T-cell (primary cell): ENCODE measurements around the gene ST7. TPM values are rescaled to one million over a fixed set of nuclear protein-coding genes. Genes with fewer than 3 reads are reported as not detected.

ENCODE experiments used
- ATAC-seq, 4 experiments: fragments of 200-7000 bp in 3 of 4; fragments of 150-1000 bp in 1 of 4; cut with Tn5 transposase; replicated peaks in 1 of 4; 1 replicate in 3 of 4; 2 replicates in 1 of 4; pipeline ENCODE4 v1.10.0; 2021; ENCODE audit warnings: moderate library complexity in 3 of 4, mild to moderate bottlenecking in 2 of 4, moderate number of reproducible peaks in 1 of 4
- CTCF ChIA-PET, 2 donors: fragments of 300-600 bp; sonication (Branson Sonifier 250); formaldehyde crosslinking; loops; one replicate each; lab custom pipeline; 2022; ENCODE audit warnings: antibody characterized with exemption in 2 of 2; lab: Charles Lee
- POLR2A ChIA-PET, 2 donors: fragments of 300-600 bp; sonication (Branson Sonifier 250); formaldehyde crosslinking; loops; one replicate each; lab custom pipeline; 2022; ENCODE audit warnings: antibody characterized with exemption in 2 of 2; lab: Charles Lee
- DNase-seq, 35 experiments: peaks; one replicate each; pipeline versions ENCODE4 v3.0.0 to v3.0.0-alpha.2; 2013 to 2023
- H3K27ac ChIP-seq: one replicate; pipeline ENCODE4 v1.5.1; 2013; ENCODE audit warnings: low read length
- H3K27me3 ChIP-seq, 2 experiments: replicated peaks in 1 of 2; 1 replicate in 1 of 2; 2 replicates in 1 of 2; pipeline versions ENCODE4 v1.6.1 to v1.7.0; 2013; ENCODE audit warnings: low read length in 1 of 2, mixed read lengths in 1 of 2; ENCODE audit not compliant: control insufficient read depth in 2 of 2, insufficient read depth in 2 of 2; ENCODE audit errors: extremely low read depth in 1 of 2
- H3K36me3 ChIP-seq, 2 donors: 1 replicate in 1 of 2; 2 replicates in 1 of 2; pipeline versions ENCODE4 v1.6.1 to v1.7.0; 2013; ENCODE audit warnings: low read length in 1 of 2; ENCODE audit not compliant: control insufficient read depth in 2 of 2, insufficient read depth in 1 of 2; ENCODE audit errors: extremely low read depth in 1 of 2
- H3K4me1 ChIP-seq, 2 experiments: 1 replicate in 1 of 2; 2 replicates in 1 of 2; pipeline versions ENCODE4 v1.6.1 to v1.7.0; 2013; ENCODE audit warnings: low read length in 2 of 2, mixed read lengths in 1 of 2; ENCODE audit not compliant: insufficient read depth in 2 of 2, control insufficient read depth in 1 of 2; ENCODE audit errors: extremely low read depth in 1 of 2
- H3K4me3 ChIP-seq, 2 donors: 1 replicate in 1 of 2; 2 replicates in 1 of 2; pipeline versions ENCODE4 v1.5.1 to v1.7.0; 2013; ENCODE audit warnings: mild to moderate bottlenecking in 2 of 2, low read length in 1 of 2, moderate library complexity in 1 of 2; ENCODE audit not compliant: control insufficient read depth in 1 of 2; ENCODE audit errors: extremely low read depth in 1 of 2
- H3K9me3 ChIP-seq: 2 replicates; pipeline ENCODE4 v1.7.0; 2013
- H3K27ac Mint-ChIP-seq, 2 donors: one replicate each; pipeline ENCODE4 v1.8.0; 2020 to 2021; ENCODE audit warnings: mild to moderate bottlenecking in 2 of 2, mixed read lengths in 2 of 2
- H3K27me3 Mint-ChIP-seq, 2 donors: one replicate each; pipeline ENCODE4 v1.8.0; 2021 to 2022; ENCODE audit warnings: mixed read lengths in 2 of 2
- H3K36me3 Mint-ChIP-seq: one replicate; pipeline ENCODE4 v1.8.0; 2021; ENCODE audit warnings: mixed read lengths
- H3K4me1 Mint-ChIP-seq, 3 donors: one replicate each; pipeline ENCODE4 v1.8.0; 2020 to 2022; ENCODE audit warnings: mixed read lengths in 3 of 3, mild to moderate bottlenecking in 1 of 3
- H3K4me3 Mint-ChIP-seq, 3 donors: one replicate each; pipeline ENCODE4 v1.8.0; 2020 to 2022; ENCODE audit warnings: mild to moderate bottlenecking in 3 of 3, mixed read lengths in 3 of 3, moderate library complexity in 3 of 3
- H3K9me3 Mint-ChIP-seq, 3 donors: one replicate each; pipeline ENCODE4 v1.8.0; 2020 to 2022; ENCODE audit warnings: mixed read lengths in 3 of 3
- WGBS: methylation state at CpG from one replicate; pipeline ENCODE4 v1.1.5; 2013; ENCODE audit warnings: missing lambda C conversion rate; ENCODE audit not compliant: insufficient coverage; 5-methylcytosine and 5-hydroxymethylcytosine counted together
- total RNA-seq, 35 experiments: library from RNA in 6 of 35; stranded (reverse) in 6 of 35; fragments of 120-200 nt in 1 of 35; gene quantifications; one replicate each; pipeline versions ENCODE4 v1.2.1 to v1.2.4 and lab custom pipeline; 2013 to 2026

ST7 gene
- total RNA-seq, 5 donors from 2014 or later (not counting 1 experiment from before 2014, with no cell fraction given), result 3.3 to 6.1 (median 4.4) TPM

DNA sequence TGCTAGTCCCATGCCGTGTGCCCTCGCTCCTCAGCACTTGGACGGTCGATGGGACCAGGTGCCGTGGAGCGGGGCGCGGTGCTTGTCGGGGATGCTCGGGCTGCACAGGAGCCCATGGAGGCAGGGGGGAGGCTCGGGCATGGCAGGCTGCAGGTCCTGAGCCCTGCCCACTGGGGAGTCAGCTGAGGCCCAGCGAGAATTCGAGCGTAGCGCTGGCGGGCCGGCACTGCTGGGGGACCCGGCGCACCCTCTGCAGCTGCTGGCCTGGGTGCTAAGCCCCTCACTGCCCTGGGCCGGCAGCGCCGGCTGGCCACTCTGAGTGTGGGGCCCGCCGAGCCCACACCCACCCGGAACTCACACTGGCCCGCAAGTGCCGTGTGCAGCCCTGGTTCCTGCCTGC lies 44.7 kb downstream of the ST7 start:
- Mint-ChIP-seq H3K36me3 (no peaks in the 10 kb centered on the region), H3K27ac (no peak overlapping the region), H3K4me3 (no peak overlapping the region), H3K4me1 (no peaks in the 10 kb centered on the region), H3K27me3 (no peaks in the 10 kb centered on the region), H3K9me3 (no peaks in the 10 kb centered on the region)
- H3K36me3 ChIP-seq, result no peaks in the 10 kb centered on the region
- DNase-seq, result no peak
- ATAC-seq, result no peak
- no peaks in the 10 kb centered on the region for H3K4me1 ChIP-seq
- CTCF ChIA-PET, result interaction anchor here (0.6 to 2.8 kb wide), 5 partner anchors 10 to 129 kb away, joined by 3 to 9 read pairs (median 7); no protein-coding TSS in a partner anchor
- H3K4me3 ChIP-seq, result no peak overlapping the region
- POLR2A ChIA-PET, result no interaction called here
- H3K27ac ChIP-seq, result no peak overlapping the region
- H3K9me3 ChIP-seq, result no peaks in the 10 kb centered on the region
- 99% methylated on average over 27 of the region's 27 CpGs for WGBS
- H3K27me3 ChIP-seq, result no peaks in the 10 kb centered on the region

DNA sequence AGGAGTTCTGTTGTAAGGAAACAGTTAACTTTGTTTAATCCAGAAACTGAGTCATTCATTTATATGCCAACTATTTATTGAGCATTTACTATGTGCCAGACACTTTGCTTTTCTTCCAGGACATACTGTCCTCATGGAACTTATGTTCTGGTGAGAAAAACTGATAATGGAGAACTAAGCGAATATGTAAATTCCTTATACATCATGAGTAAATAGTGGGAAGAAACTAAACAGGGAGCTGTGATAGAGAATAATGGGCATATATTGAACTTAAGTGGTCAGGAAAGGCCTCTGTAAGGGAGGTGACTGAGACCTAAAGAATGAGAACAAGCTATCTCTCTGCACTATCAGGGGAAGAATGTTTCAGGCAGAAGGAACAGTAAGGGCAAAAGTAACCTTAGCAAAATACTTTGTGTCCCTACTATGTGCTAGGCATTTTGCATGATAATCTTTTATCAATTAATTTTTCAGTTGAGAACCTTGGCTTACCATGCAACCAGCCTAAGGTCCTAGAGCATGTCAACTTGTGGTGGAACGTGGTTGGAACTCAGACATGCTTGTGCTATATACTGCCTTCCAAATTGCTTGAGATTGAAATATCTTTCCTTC lies 45.4 kb downstream of the ST7 start:
- Histone ChIP-seq H3K27ac (no peak overlapping the region), H3K36me3 (no peaks in the 10 kb centered on the region), H3K4me1 (no peaks in the 10 kb centered on the region), H3K9me3 (no peaks in the 10 kb centered on the region), H3K4me3 (no peak overlapping the region), H3K27me3 (no peaks in the 10 kb centered on the region)
- ATAC-seq (no peak), DNase-seq (no peak)
- no CpG with 5 or more reads among the region's 2 CpGs for WGBS
- H3K27ac Mint-ChIP-seq, result no peak overlapping the region
- ChIA-PET CTCF (interaction anchor here in 1 of 2 donors (0.6 to 0.9 kb wide), 2 partner anchors 9 to 14 kb away, joined by 3 read pairs; no protein-coding TSS in a partner anchor), POLR2A (no interaction called here)
- H3K36me3 Mint-ChIP-seq, result no peaks in the 10 kb centered on the region
- no peaks in the 10 kb centered on the region for H3K4me1 Mint-ChIP-seq
- H3K4me3 Mint-ChIP-seq, result no peak overlapping the region
- no peaks in the 10 kb centered on the region for H3K27me3 Mint-ChIP-seq
- H3K9me3 Mint-ChIP-seq, result no peaks in the 10 kb centered on the region

DNA sequence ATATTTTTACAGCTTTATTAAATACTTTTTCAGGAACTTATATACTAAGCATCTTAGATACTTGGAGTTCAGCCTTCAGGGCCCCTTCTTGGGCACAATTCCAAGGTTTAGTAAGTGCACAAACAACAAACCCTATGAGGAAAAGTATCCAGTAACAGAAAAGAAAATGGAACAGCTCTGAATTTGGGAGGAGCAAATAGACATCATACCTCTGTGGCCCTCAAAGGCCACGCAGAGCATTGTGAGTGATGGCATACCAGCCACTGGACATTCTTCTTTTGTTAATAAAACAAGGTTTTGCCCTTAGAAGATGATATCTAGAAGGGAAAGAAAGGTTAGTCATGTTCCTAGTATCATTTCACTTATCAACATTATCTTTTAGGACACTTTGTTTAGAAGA lies 46.0 kb downstream of the ST7 start:
- Mint-ChIP-seq H3K27me3 (no peaks in the 10 kb centered on the region), H3K27ac (no peak overlapping the region), H3K9me3 (no peaks in the 10 kb centered on the region), H3K36me3 (no peaks in the 10 kb centered on the region), H3K4me1 (no peaks in the 10 kb centered on the region), H3K4me3 (no peak overlapping the region)
- H3K4me1 ChIP-seq, result no peaks in the 10 kb centered on the region
- no peak overlapping the region for H3K27ac ChIP-seq
- WGBS, result no CpG with 5 or more reads among the region's 1 CpG
- ChIA-PET CTCF (interaction anchor here in 1 of 2 donors (0.6 kb wide), 1 partner anchor 10 kb away, joined by 3 read pairs; no protein-coding TSS in a partner anchor), POLR2A (no interaction called here)
- DNase-seq (no peak), ATAC-seq (no peak)
- H3K9me3 ChIP-seq, result no peaks in the 10 kb centered on the region
- H3K4me3 ChIP-seq, result no peak overlapping the region
- H3K27me3 ChIP-seq, result no peaks in the 10 kb centered on the region
- H3K36me3 ChIP-seq, result no peaks in the 10 kb centered on the region

DNA sequence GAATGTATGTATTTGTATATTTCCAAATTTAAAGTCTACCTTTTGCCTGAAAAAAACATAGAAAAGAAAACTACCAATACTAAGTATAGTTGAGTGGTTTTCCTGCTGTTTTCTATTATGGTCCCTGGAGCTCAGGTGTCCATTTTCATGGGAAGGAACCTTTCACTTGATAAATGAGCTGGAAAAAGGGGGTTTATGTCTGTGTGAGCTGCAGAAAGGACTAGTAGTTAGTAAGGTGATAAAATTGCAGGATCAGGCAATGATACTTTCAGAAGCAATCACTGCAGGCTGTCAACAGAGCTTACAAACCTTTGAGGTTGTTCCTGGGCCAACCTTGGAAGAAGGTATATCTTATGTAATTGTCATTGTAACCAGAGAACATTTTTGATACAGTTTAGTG lies 48.0 kb downstream of the ST7 start:
- CTCF ChIA-PET, result no interaction called here
- Mint-ChIP-seq H3K27ac (no peak overlapping the region), H3K4me3 (no peak overlapping the region), H3K27me3 (no peaks in the 10 kb centered on the region), H3K4me1 (peaks cover 2 to 6% (median 5%) of the 10 kb centered on the region in 3 donors), H3K9me3 (no peaks in the 10 kb centered on the region), H3K36me3 (no peaks in the 10 kb centered on the region)
- no peaks in the 10 kb centered on the region for H3K36me3 ChIP-seq
- ATAC-seq, result no peak
- H3K4me3 ChIP-seq, result no peak overlapping the region
- peaks cover 0 to 5% of the 10 kb centered on the region in 2 experiments for H3K4me1 ChIP-seq
- no peaks in the 10 kb centered on the region for H3K27me3 ChIP-seq
- H3K27ac ChIP-seq, result no peak overlapping the region
- POLR2A ChIA-PET, result interaction anchor here in 1 of 2 donors (0.5 kb wide), 1 partner anchor 78 kb away, joined by 4 read pairs; no protein-coding TSS in a partner anchor
- DNase-seq, result no peak
- no peaks in the 10 kb centered on the region for H3K9me3 ChIP-seq

DNA sequence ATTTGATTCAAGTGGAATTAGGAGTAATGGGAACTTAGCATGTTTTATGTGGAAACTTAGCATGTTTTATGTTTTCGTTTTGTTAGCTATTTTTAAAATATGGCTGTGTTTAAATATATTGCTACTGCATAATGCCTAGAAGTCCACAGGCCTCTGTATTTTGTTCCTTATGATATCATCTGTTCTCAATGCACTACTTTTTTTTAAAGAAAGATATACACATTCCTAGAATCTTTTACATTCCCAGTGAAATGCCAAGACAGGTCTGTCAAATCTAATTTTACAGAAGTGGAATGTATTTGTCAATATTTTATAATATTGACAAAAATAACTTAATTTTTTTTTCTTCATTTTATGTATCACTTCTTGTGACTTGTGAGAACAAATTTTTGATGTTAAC lies 51.6 kb downstream of the ST7 start:
- Histone ChIP-seq H3K9me3 (no peaks in the 10 kb centered on the region), H3K27me3 (no peaks in the 10 kb centered on the region), H3K36me3 (no peaks in the 10 kb centered on the region), H3K4me3 (no peak overlapping the region), H3K27ac (no peak overlapping the region), H3K4me1 (peaks cover 20 to 41% of the 10 kb centered on the region in 2 experiments)
- peaks cover 35 to 40% (median 39%) of the 10 kb centered on the region in 3 donors for H3K4me1 Mint-ChIP-seq
- no peaks in the 10 kb centered on the region for H3K36me3 Mint-ChIP-seq
- H3K27ac Mint-ChIP-seq, result no peak overlapping the region
- no peak overlapping the region for H3K4me3 Mint-ChIP-seq
- H3K27me3 Mint-ChIP-seq, result no peaks in the 10 kb centered on the region
- DNase-seq (no peak), ATAC-seq (no peak)
- POLR2A ChIA-PET, result no interaction called here
- H3K9me3 Mint-ChIP-seq, result no peaks in the 10 kb centered on the region
- no CpG with 5 or more reads among the region's 1 CpG for WGBS
- CTCF ChIA-PET, result no interaction called here

DNA sequence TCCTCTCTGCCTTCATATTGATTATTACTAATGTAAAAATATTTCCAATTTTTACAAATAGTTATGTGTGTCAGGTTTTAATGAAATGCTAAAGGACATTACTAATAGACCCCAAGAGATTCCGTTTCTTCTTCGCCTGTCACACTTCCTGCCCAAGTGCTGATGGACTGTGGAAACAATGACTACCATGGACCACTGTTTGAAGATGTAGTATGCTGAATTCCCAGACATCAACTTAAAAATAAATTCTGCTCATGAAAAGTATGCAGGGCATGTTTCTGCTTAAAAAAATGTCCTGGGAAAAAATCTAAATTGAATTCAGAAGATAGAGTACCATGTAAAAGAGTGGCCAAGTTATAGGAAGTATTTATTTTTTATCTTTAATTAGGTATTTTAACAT lies 52.1 kb downstream of the ST7 start:
- no peak overlapping the region for H3K27ac Mint-ChIP-seq
- H3K4me3 ChIP-seq, result no peak overlapping the region
- ChIA-PET CTCF (interaction anchor here (1.2 to 2.9 kb wide), 3 partner anchors 15 to 20 kb away, joined by 4 to 10 read pairs (median 6); no protein-coding TSS in a partner anchor), POLR2A (no interaction called here)
- ATAC-seq (no peak), DNase-seq (no peak)
- H3K27ac ChIP-seq, result no peak overlapping the region
- H3K4me3 Mint-ChIP-seq, result no peak overlapping the region
- peaks cover 25 to 47% of the 10 kb centered on the region in 2 experiments for H3K4me1 ChIP-seq
- H3K9me3 Mint-ChIP-seq, result no peaks in the 10 kb centered on the region
- WGBS, result no CpG with 5 or more reads among the region's 2 CpGs
- H3K36me3 Mint-ChIP-seq, result no peaks in the 10 kb centered on the region
- H3K9me3 ChIP-seq, result no peaks in the 10 kb centered on the region
- no peaks in the 10 kb centered on the region for H3K27me3 ChIP-seq
- H3K36me3 ChIP-seq, result no peaks in the 10 kb centered on the region
- H3K4me1 Mint-ChIP-seq, result peaks cover 40 to 46% (median 45%) of the 10 kb centered on the region in 3 donors
- no peaks in the 10 kb centered on the region for H3K27me3 Mint-ChIP-seq
